Testis (tissue), 3 donors: ENCODE data around the gene DYNLL1. TPM values are rescaled to one million over a fixed set of nuclear protein-coding genes. Genes with fewer than 3 reads are reported as not detected.

Experiments
- DNase-seq: peaks from one replicate; pipeline ENCODE4 v3.0.0-alpha.2; 2019
- H3K27ac ChIP-seq, 2 donors: fragments of 200-600 bp; sonication (generic); one replicate each; pipeline ENCODE4 v1.5.1; 2019
- H3K27me3 ChIP-seq: fragments of 200-600 bp; sonication (generic); one replicate; pipeline ENCODE4 v1.5.1; 2019
- H3K36me3 ChIP-seq: fragments of 200-600 bp; sonication (generic); one replicate; pipeline ENCODE4 v1.5.1; 2017; ENCODE audit warnings: low read depth; ENCODE audit errors: missing control alignments
- H3K4me1 ChIP-seq: fragments of 200-600 bp; sonication (generic); one replicate; pipeline ENCODE4 v1.5.1; 2019
- H3K4me3 ChIP-seq, 2 donors: fragments of 200-600 bp; sonication (generic); one replicate each; pipeline ENCODE4 v1.5.1; 2017 to 2019
- H3K9me3 ChIP-seq: fragments of 200-600 bp; sonication (generic); one replicate; pipeline ENCODE4 v1.5.1; 2017
- CTCF ChIP-seq, 3 experiments: fragments of 450-650 bp in 2 of 3; fragments of 200-600 bp in 1 of 3; sonication (generic) in 1 of 3; IDR thresholded peaks; one replicate each; pipeline ENCODE4 v1.5.1; 2016 to 2019; ENCODE audit warnings: antibody characterized with exemption in 3 of 3, mild to moderate bottlenecking in 2 of 3, moderate library complexity in 1 of 3
- POLR2A ChIP-seq: fragments of 450-650 bp; IDR thresholded peaks from one replicate; pipeline ENCODE4 v1.6.1; 2017; ENCODE audit warnings: antibody characterized with exemption, mild to moderate bottlenecking, moderate library complexity
- WGBS, 2 donors: methylation state at CpG; one replicate each; pipeline ENCODE4 v1.1.5; 2018; 5-methylcytosine and 5-hydroxymethylcytosine counted together
- intact Hi-C: fragments of 100-400 bp; cut with DNase I; formaldehyde crosslinking; loops from one replicate; pipeline ENCODE4 v1.15.1; 2023; ENCODE audit warnings: low total_unique reads
- polyA plus RNA-seq: library from polyadenylated mRNA; stranded (reverse); fragments of 350-450 nt; fragmentation: Illumina TruSeq; extraction: RNeasy Lipid Tissue Mini Kit (QIAGEN cat#74804); gene quantifications from one replicate; pipeline ENCODE4 v1.2.3, GENCODE V29; 2014; ENCODE audit warnings: low read depth, low replicate concordance; ENCODE audit not compliant: insufficient read depth
- total RNA-seq, 2 donors: library from RNA; depleted of rRNA; stranded (reverse); fragments of >200 nt; gene quantifications; one replicate each; pipeline ENCODE4 v1.2.3, GENCODE V29; 2016

DYNLL1 gene
- total and polyA plus RNA-seq, 3 donors from 2014 or later, result 404 to 725 (median 461) TPM

- WGBS, 2 donors, result 1% methylated on average over 12 to 23 of the region's 23 CpGs
- no peak for TF ChIP-seq CTCF (IDR thresholded peaks at IDR 0.05)
- no peak for TF ChIP-seq POLR2A
- peak; percentile 48 for DNase-seq
- H3K4me3 ChIP-seq, result peak overlapping the region; percentile 97 to 98
- H3K4me1 ChIP-seq, result peaks cover 32% of the 10 kb centered on the region
- H3K36me3 ChIP-seq, result no peaks in the 10 kb centered on the region
- intact Hi-C loops, result no loop called here
- H3K9me3 ChIP-seq, result no peaks in the 10 kb centered on the region
- H3K27me3 ChIP-seq, result no peaks in the 10 kb centered on the region
- peak overlapping the region; percentile 94 to 95 for H3K27ac ChIP-seq
Observed at GRCh38 chr12:120468325-120468820, 27.5 kb upstream of the DYNLL1 start.

GRCh38 chr12:120468821-120469449, 27.0 kb upstream of the DYNLL1 start:
- Histone ChIP-seq H3K9me3 (no peaks in the 10 kb centered on the region), H3K27me3 (no peaks in the 10 kb centered on the region), H3K36me3 (no peaks in the 10 kb centered on the region), H3K4me3 (peak overlapping the region; percentile 97 to 98), H3K27ac (peak overlapping the region; percentile 94 to 95), H3K4me1 (peaks cover 32% of the 10 kb centered on the region)
- intact Hi-C loops, result no loop called here
- DNase-seq, result peak; percentile 59
- WGBS, 2 donors, result 0 to 1% methylated on average over 34 to 49 of the region's 57 CpGs
- TF ChIP-seq POLR2A, result no peak
- no peak for TF ChIP-seq CTCF (IDR thresholded peaks at IDR 0.05)

- DNase-seq, result peak; percentile 96
- TF ChIP-seq CTCF (IDR thresholded peaks at IDR 0.05), result peak; percentile 72 to 92 (median 89)
- TF ChIP-seq POLR2A, result no peak
- H3K36me3 ChIP-seq, result no peaks in the 10 kb centered on the region
- intact Hi-C loops, result no loop called here
- WGBS, 2 donors, result 0% methylated on average over 2 to 79 of the region's 88 CpGs
- peaks cover 35% of the 10 kb centered on the region for H3K4me1 ChIP-seq
- H3K4me3 ChIP-seq, result peak within 1 kb of the TSS; percentile 97 to 98
- no peaks in the 10 kb centered on the region for H3K27me3 ChIP-seq
- peak within 1 kb of the TSS; percentile 94 to 95 for H3K27ac ChIP-seq
- no peaks in the 10 kb centered on the region for H3K9me3 ChIP-seq
Observed at GRCh38 chr12:120469450-120470149, 26.3 kb upstream of the DYNLL1 start, which contains the start of gene SRSF9. Gene SRSF9 (minus strand): TSS chr12:120469748. CDS start chr12:120469609, 139 bp downstream.

DNA sequence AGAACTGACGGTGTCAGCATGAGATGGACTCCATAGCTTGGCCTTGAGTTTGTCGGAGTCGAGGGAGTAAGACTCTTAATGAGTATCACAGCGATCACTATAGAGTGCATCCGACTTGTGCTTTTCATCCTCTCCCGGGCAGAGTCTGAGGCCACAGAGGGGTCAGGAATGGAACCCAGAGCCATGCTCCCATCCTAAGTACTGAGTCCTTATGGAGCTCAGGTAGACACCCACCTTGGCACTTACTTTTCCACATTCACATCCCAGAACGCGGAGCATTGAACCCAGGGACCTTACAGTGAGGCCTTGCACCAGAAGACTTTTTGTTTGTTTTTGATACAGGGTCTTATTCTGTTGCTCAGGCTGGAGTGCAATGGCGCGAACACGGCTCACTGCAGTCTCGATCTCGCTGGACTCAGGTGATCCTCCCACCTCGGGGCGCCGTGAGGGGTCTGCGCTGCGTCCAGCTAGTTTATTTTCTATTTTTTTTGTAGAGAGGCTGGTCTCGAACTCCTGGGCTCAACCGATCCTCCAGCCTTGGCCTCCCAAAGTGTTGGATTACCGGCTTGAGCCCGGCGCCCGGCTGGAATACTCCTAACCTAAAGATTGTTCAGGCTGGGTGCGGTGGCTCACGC, 25.6 kb upstream of the DYNLL1 start:
- TF ChIP-seq POLR2A (no peak), CTCF (IDR thresholded peaks at IDR 0.05) (no peak)
- no peaks in the 10 kb centered on the region for H3K27me3 ChIP-seq
- peak overlapping the region; percentile 97 to 98 for H3K4me3 ChIP-seq
- H3K9me3 ChIP-seq, result no peaks in the 10 kb centered on the region
- H3K4me1 ChIP-seq, result peaks cover 39% of the 10 kb centered on the region
- no peaks in the 10 kb centered on the region for H3K36me3 ChIP-seq
- DNase-seq, result peak; percentile 36
- 35 to 43% methylated on average over 25 to 26 of the region's 26 CpGs for WGBS, 2 donors
- intact Hi-C loops, result no loop called here
- H3K27ac ChIP-seq, result peak overlapping the region; percentile 94 to 95
